AG08396 (cell line): Measurements from ENCODE around the gene DMAC2.
A peak's percentile ranks its signal among the peaks of the same experiment; 100 is the strongest.
"Not testable (repeated sequence)": the region's sequence is repeated elsewhere in the genome, so short reads cannot be mapped to it uniquely, and the experiment has no call there.

Experiments used
- DNase-seq: peaks from one replicate; pipeline ENCODE4 v3.0.0; 2012; ENCODE audit warnings: low spot score, mixed read lengths

DMAC2 gene

GRCh38 chr19:41422456-41422855 lies 17.3 kb downstream of the DMAC2 start:
- no peak for DNase-seq

- DNase-seq: no peak
Observed at GRCh38 chr19:41421973-41422372, 17.7 kb downstream of the DMAC2 start.

GRCh38 chr19:41421314-41421713 lies 18.4 kb downstream of the DMAC2 start:
- DNase-seq: no peak

GRCh38 chr19:41420101-41420880 lies 19.4 kb downstream of the DMAC2 start:
- DNase-seq: no peak

- no peak for DNase-seq
Observed at GRCh38 chr19:41416194-41416674, 23.5 kb downstream of the DMAC2 start.

GRCh38 chr19:41415154-41415571 lies 24.5 kb downstream of the DMAC2 start:
- no peak for DNase-seq

GRCh38 chr19:41414461-41414860 lies 25.3 kb downstream of the DMAC2 start:
- no peak for DNase-seq

- DNase-seq: no peak
Observed at GRCh38 chr19:41413947-41414346, 25.8 kb downstream of the DMAC2 start.

- no peak for DNase-seq
Observed at GRCh38 chr19:41412953-41413352, 26.8 kb downstream of the DMAC2 start.

GRCh38 chr19:41411968-41412265 lies 27.8 kb downstream of the DMAC2 start:
- DNase-seq: no peak

- no peak for DNase-seq
Observed at GRCh38 chr19:41411100-41411967, 28.4 kb downstream of the DMAC2 start.

GRCh38 chr19:41410336-41411054 lies 29.2 kb downstream of the DMAC2 start:
- no peak for DNase-seq

GRCh38 chr19:41409288-41409687 lies 30.4 kb downstream of the DMAC2 start:
- DNase-seq: peak; percentile 37

- DNase-seq: not testable (repeated sequence)
Observed at GRCh38 chr19:41408846-41409245, 30.9 kb downstream of the DMAC2 start.

- no peak for DNase-seq
Observed at GRCh38 chr19:41408256-41408655, 31.5 kb downstream of the DMAC2 start.

- no peak for DNase-seq
Observed at GRCh38 chr19:41407271-41407670, 32.4 kb downstream of the DMAC2 start.

GRCh38 chr19:41405776-41406175 lies 33.9 kb downstream of the DMAC2 start:
- no peak for DNase-seq

GRCh38 chr19:41403181-41403970 lies 36.3 kb downstream of the DMAC2 start:
- no peak for DNase-seq

GRCh38 chr19:41402010-41402409 lies 37.7 kb downstream of the DMAC2 start:
- DNase-seq: no peak

- DNase-seq: no peak
Observed at GRCh38 chr19:41401483-41401882, 38.2 kb downstream of the DMAC2 start.

- no peak for DNase-seq
Observed at GRCh38 chr19:41399525-41399924, 40.2 kb downstream of the DMAC2 start.

GRCh38 chr19:41399091-41399490 lies 40.6 kb downstream of the DMAC2 start:
- no peak for DNase-seq
